CD4-positive, alpha-beta T cell (primary cell): ENCODE data around the gene STYXL2. TPM values are rescaled to one million over a fixed set of nuclear protein-coding genes. Genes with fewer than 3 reads are reported as not detected.

Experiments used
- ATAC-seq: fragments of 200-7000 bp; cut with Tn5 transposase; one replicate; pipeline ENCODE4 v1.10.0; 2022; ENCODE audit warnings: mild to moderate bottlenecking; ENCODE audit not compliant: poor library complexity
- CTCF ChIA-PET: fragments of 350-600 bp; sonication (Branson Sonifier 250); formaldehyde crosslinking; loops from one replicate; lab custom pipeline; 2021; ENCODE audit warnings: antibody characterized with exemption, inconsistent platforms; lab: Charles Lee
- POLR2A ChIA-PET: fragments of 350-600 bp; sonication (Branson Sonifier 250); formaldehyde crosslinking; loops from one replicate; lab custom pipeline; 2021; ENCODE audit warnings: antibody characterized with exemption, inconsistent platforms; lab: Charles Lee
- DNase-seq, 14 experiments: peaks; one replicate each; pipeline ENCODE4 v3.0.0-alpha.2; 2013 to 2020; ENCODE audit warnings: mixed read lengths in 2 of 14
- H3K27ac ChIP-seq, 2 donors: one replicate each; pipeline versions ENCODE4 v1.5.1 to v1.7.0; 2013; ENCODE audit warnings: low read length in 2 of 2, low read depth in 1 of 2, mild to moderate bottlenecking in 1 of 2
- H3K27me3 ChIP-seq, 2 experiments: 1 replicate in 1 of 2; 2 replicates in 1 of 2; pipeline versions ENCODE4 v1.6.1 to v1.7.0; 2013; ENCODE audit warnings: low read length in 2 of 2, control low read depth in 1 of 2, mild to moderate bottlenecking in 1 of 2, moderate library complexity in 1 of 2; ENCODE audit not compliant: insufficient read depth in 2 of 2, control insufficient read depth in 1 of 2
- H3K36me3 ChIP-seq: one replicate; pipeline ENCODE4 v1.6.1; 2013; ENCODE audit warnings: low read length, control low read depth; ENCODE audit not compliant: insufficient read depth
- H3K4me1 ChIP-seq: one replicate; pipeline ENCODE4 v1.6.1; 2013; ENCODE audit warnings: low read length, control low read depth; ENCODE audit not compliant: insufficient read depth
- H3K4me3 ChIP-seq: one replicate; pipeline ENCODE4 v1.5.1; 2013; ENCODE audit warnings: mild to moderate bottlenecking, low read length, moderate library complexity
- H3K9me3 ChIP-seq, 2 experiments: 1 replicate in 1 of 2; 2 replicates in 1 of 2; pipeline versions ENCODE4 v1.6.1 to v1.7.0; 2013; ENCODE audit warnings: low read length in 2 of 2, mild to moderate bottlenecking in 2 of 2, control low read depth in 1 of 2, moderate library complexity in 1 of 2; ENCODE audit not compliant: control insufficient read depth in 1 of 2, insufficient read depth in 1 of 2
- H3K27ac Mint-ChIP-seq: one replicate; pipeline ENCODE4 v1.8.0; 2020; ENCODE audit warnings: mixed read lengths
- H3K27me3 Mint-ChIP-seq: one replicate; pipeline ENCODE4 v1.8.0; 2021; ENCODE audit warnings: mixed read lengths
- H3K36me3 Mint-ChIP-seq: one replicate; pipeline ENCODE4 v1.8.0; 2021; ENCODE audit warnings: low read depth, mixed read lengths
- H3K4me1 Mint-ChIP-seq: one replicate; pipeline ENCODE4 v1.8.0; 2021; ENCODE audit warnings: low read depth, mixed read lengths
- H3K4me3 Mint-ChIP-seq: one replicate; pipeline ENCODE4 v1.8.0; 2020; ENCODE audit warnings: mild to moderate bottlenecking, mixed read lengths
- H3K9me3 Mint-ChIP-seq: one replicate; pipeline ENCODE4 v1.8.0; 2020; ENCODE audit warnings: mixed read lengths
- intact Hi-C, 2 experiments: fragments of 100-400 bp; cut with DNase I in 1 of 2; cut with micrococcal nuclease in 1 of 2; formaldehyde crosslinking; loops; one replicate each; pipeline versions ENCODE4 v1.15.1 to v1.9.0; 2023 to 2025; cut with DNase I, micrococcal nuclease
- total RNA-seq, 174 experiments: library from RNA in 2 of 174; stranded (reverse) in 2 of 174; gene quantifications; one replicate each; pipeline ENCODE4 v1.2.3 and lab custom pipeline; 2021 to 2026
- TF ChIP-seq, protein P1 (sequence below): fragments of 200-600 bp; IDR thresholded peaks from one replicate; pipeline ENCODE4 v1.8.0; 2022; ENCODE audit warnings: antibody characterized with exemption, mild to moderate bottlenecking

The STYXL2 gene
- total RNA-seq, 2 experiments from 2014 or later: not detected

DNA sequence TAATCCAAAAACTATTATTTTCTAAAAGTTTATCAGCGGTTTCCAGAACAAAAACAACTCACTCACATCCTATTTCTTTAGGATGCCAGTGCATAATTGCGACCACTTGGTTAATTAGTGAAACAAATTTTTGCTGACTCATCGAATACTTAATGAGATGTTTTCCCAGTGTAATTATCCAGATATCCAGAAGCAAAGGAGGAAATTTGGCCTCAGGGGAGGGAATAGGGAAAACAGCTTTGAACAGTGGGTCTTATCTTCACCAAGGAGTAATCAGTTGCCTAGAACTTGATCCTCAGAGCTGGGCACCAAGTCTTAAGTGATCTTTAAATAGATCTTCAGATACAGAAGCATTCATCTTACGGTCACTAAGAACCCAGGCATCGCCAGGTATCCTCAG is 24.3 kb downstream of the STYXL2 start:
- Histone ChIP-seq H3K27ac (no peak overlapping the region), H3K9me3 (no peaks in the 10 kb centered on the region), H3K27me3 (no peaks in the 10 kb centered on the region), H3K4me1 (peaks cover 12% of the 10 kb centered on the region), H3K36me3 (no peaks in the 10 kb centered on the region), H3K4me3 (no peak overlapping the region)
- Mint-ChIP-seq H3K36me3 (no peaks in the 10 kb centered on the region), H3K27ac (no peak overlapping the region), H3K4me1 (peaks cover 18% of the 10 kb centered on the region), H3K27me3 (no peaks in the 10 kb centered on the region), H3K9me3 (no peaks in the 10 kb centered on the region), H3K4me3 (no peak overlapping the region)
- ChIA-PET CTCF (no interaction called here), POLR2A (no interaction called here)
- intact Hi-C loops: no loop called here
- ATAC-seq: no peak
- TF ChIP-seq, protein P1, sequence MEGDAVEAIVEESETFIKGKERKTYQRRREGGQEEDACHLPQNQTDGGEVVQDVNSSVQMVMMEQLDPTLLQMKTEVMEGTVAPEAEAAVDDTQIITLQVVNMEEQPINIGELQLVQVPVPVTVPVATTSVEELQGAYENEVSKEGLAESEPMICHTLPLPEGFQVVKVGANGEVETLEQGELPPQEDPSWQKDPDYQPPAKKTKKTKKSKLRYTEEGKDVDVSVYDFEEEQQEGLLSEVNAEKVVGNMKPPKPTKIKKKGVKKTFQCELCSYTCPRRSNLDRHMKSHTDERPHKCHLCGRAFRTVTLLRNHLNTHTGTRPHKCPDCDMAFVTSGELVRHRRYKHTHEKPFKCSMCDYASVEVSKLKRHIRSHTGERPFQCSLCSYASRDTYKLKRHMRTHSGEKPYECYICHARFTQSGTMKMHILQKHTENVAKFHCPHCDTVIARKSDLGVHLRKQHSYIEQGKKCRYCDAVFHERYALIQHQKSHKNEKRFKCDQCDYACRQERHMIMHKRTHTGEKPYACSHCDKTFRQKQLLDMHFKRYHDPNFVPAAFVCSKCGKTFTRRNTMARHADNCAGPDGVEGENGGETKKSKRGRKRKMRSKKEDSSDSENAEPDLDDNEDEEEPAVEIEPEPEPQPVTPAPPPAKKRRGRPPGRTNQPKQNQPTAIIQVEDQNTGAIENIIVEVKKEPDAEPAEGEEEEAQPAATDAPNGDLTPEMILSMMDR: no peak
- DNase-seq: no peak

DNA sequence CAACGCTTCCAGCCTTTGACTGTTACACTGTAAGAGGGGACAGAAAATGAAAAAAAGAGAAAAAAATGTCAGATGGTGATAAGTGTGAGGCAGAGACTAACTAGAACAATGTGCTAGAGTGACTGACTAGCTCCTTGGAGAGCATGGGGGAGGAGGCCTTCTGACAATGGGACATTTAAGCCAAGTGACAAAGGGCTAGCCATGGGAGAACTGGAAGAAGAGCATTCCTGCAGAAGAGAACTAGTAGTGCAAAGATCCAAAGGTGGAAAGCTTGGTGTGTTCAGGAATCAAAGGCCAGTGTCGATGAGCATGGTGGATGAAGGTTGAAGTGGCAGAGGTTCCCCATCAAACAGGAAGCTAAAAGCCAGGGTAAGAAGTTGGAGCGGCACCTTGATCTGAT is 25.8 kb downstream of the STYXL2 start:
- Histone ChIP-seq H3K4me1 (peaks cover 12% of the 10 kb centered on the region), H3K27ac (no peak overlapping the region), H3K9me3 (no peaks in the 10 kb centered on the region), H3K36me3 (no peaks in the 10 kb centered on the region), H3K27me3 (no peaks in the 10 kb centered on the region), H3K4me3 (no peak overlapping the region)
- no peaks in the 10 kb centered on the region for H3K36me3 Mint-ChIP-seq
- no peaks in the 10 kb centered on the region for H3K27me3 Mint-ChIP-seq
- no peaks in the 10 kb centered on the region for H3K9me3 Mint-ChIP-seq
- no peak overlapping the region for H3K27ac Mint-ChIP-seq
- ATAC-seq (no peak), DNase-seq (no peak)
- H3K4me3 Mint-ChIP-seq: no peak overlapping the region
- POLR2A ChIA-PET: interaction anchor here (0.9 to 2.8 kb wide), 2 partner anchors 10 to 15 kb away, joined by 4 to 9 read pairs; no protein-coding TSS in a partner anchor
- CTCF ChIA-PET: no interaction called here
- intact Hi-C loops: loop anchor here in 1 of 2 experiments (2.0 kb wide), 2 partner anchors 29 to 209 kb away; partner anchors contain the start of gene GPA33
- TF ChIP-seq, protein P1: no peak
- H3K4me1 Mint-ChIP-seq: peaks cover 13% of the 10 kb centered on the region

DNA sequence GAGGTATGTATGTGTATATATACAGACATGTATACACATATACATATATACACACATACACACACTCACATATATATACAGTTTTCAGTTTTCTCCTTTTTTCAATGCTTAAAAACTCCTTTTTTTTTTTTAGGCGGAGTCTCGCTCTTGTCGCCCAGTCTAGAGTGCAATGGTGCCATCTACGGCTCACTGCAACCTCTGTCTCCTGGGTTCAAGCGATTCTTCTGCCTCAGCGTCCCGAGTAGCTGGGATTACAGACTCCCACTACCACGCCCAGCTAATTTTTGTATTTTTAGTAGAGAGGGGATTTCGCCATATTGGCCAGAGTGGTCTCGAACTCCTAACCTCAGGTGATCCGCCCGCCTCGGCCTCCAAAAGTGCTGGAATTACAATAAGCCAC is 27.0 kb downstream of the STYXL2 start:
- peak in 7 of 14 experiments; percentile 13 to 57 (median 28) for DNase-seq

More for the DNA sequence above, 27.0 kb downstream of the STYXL2 start:
- Histone ChIP-seq H3K27ac (no peak overlapping the region), H3K4me1 (peaks cover 12% of the 10 kb centered on the region), H3K4me3 (peak overlapping the region; percentile 64), H3K9me3 (peaks cover 0 to 2% of the 10 kb centered on the region in 2 experiments), H3K27me3 (no peaks in the 10 kb centered on the region), H3K36me3 (no peaks in the 10 kb centered on the region)
- H3K4me3 Mint-ChIP-seq: peak overlapping the region; percentile 87
- ATAC-seq: peak; percentile 52
- H3K4me1 Mint-ChIP-seq: peaks cover 12% of the 10 kb centered on the region
- ChIA-PET POLR2A (interaction anchor here (1.1 to 2.8 kb wide), 5 partner anchors 11 to 99 kb away, joined by 3 to 9 read pairs (median 5); partner anchors contain the start of genes GPA33 and POU2F1), CTCF (interaction anchor here (0.7 to 1.7 kb wide), 5 partner anchors 31 to 214 kb away, joined by 3 to 5 read pairs (median 4); partner anchors contain the start of gene GPA33)
- intact Hi-C loops: loop anchor here (1.0 to 2.0 kb wide), 3 partner anchors 30 to 210 kb away; partner anchors contain the start of gene GPA33 (in 1 of the 2)
- peaks cover 7% of the 10 kb centered on the region for H3K27me3 Mint-ChIP-seq
- H3K27ac Mint-ChIP-seq: no peak overlapping the region
- no peaks in the 10 kb centered on the region for H3K36me3 Mint-ChIP-seq
- H3K9me3 Mint-ChIP-seq: no peaks in the 10 kb centered on the region
- TF ChIP-seq, protein P1: peak; percentile 57
